T-cell (primary cell): ENCODE data around the gene GABRE. TPM values are rescaled to one million over a fixed set of nuclear protein-coding genes. Genes with fewer than 3 reads are reported as not detected.

Experiments
- ATAC-seq, 4 experiments: fragments of 200-7000 bp in 3 of 4; fragments of 150-1000 bp in 1 of 4; cut with Tn5 transposase; replicated peaks in 1 of 4; 1 replicate in 3 of 4; 2 replicates in 1 of 4; pipeline ENCODE4 v1.10.0; 2021; ENCODE audit warnings: moderate library complexity in 3 of 4, mild to moderate bottlenecking in 2 of 4, moderate number of reproducible peaks in 1 of 4
- CTCF ChIA-PET, 2 donors: fragments of 300-600 bp; sonication (Branson Sonifier 250); formaldehyde crosslinking; loops; one replicate each; lab custom pipeline; 2022; ENCODE audit warnings: antibody characterized with exemption in 2 of 2; lab: Charles Lee
- POLR2A ChIA-PET, 2 donors: fragments of 300-600 bp; sonication (Branson Sonifier 250); formaldehyde crosslinking; loops; one replicate each; lab custom pipeline; 2022; ENCODE audit warnings: antibody characterized with exemption in 2 of 2; lab: Charles Lee
- DNase-seq, 35 experiments: peaks; one replicate each; pipeline versions ENCODE4 v3.0.0 to v3.0.0-alpha.2; 2013 to 2023
- H3K27ac ChIP-seq: one replicate; pipeline ENCODE4 v1.5.1; 2013; ENCODE audit warnings: low read length
- H3K27me3 ChIP-seq, 2 experiments: replicated peaks in 1 of 2; 1 replicate in 1 of 2; 2 replicates in 1 of 2; pipeline versions ENCODE4 v1.6.1 to v1.7.0; 2013; ENCODE audit warnings: low read length in 1 of 2, mixed read lengths in 1 of 2; ENCODE audit not compliant: control insufficient read depth in 2 of 2, insufficient read depth in 2 of 2; ENCODE audit errors: extremely low read depth in 1 of 2
- H3K36me3 ChIP-seq, 2 donors: 1 replicate in 1 of 2; 2 replicates in 1 of 2; pipeline versions ENCODE4 v1.6.1 to v1.7.0; 2013; ENCODE audit warnings: low read length in 1 of 2; ENCODE audit not compliant: control insufficient read depth in 2 of 2, insufficient read depth in 1 of 2; ENCODE audit errors: extremely low read depth in 1 of 2
- H3K4me1 ChIP-seq, 2 experiments: 1 replicate in 1 of 2; 2 replicates in 1 of 2; pipeline versions ENCODE4 v1.6.1 to v1.7.0; 2013; ENCODE audit warnings: low read length in 2 of 2, mixed read lengths in 1 of 2; ENCODE audit not compliant: insufficient read depth in 2 of 2, control insufficient read depth in 1 of 2; ENCODE audit errors: extremely low read depth in 1 of 2
- H3K4me3 ChIP-seq, 2 donors: 1 replicate in 1 of 2; 2 replicates in 1 of 2; pipeline versions ENCODE4 v1.5.1 to v1.7.0; 2013; ENCODE audit warnings: mild to moderate bottlenecking in 2 of 2, low read length in 1 of 2, moderate library complexity in 1 of 2; ENCODE audit not compliant: control insufficient read depth in 1 of 2; ENCODE audit errors: extremely low read depth in 1 of 2
- H3K9me3 ChIP-seq: 2 replicates; pipeline ENCODE4 v1.7.0; 2013
- H3K27ac Mint-ChIP-seq, 2 donors: one replicate each; pipeline ENCODE4 v1.8.0; 2020 to 2021; ENCODE audit warnings: mild to moderate bottlenecking in 2 of 2, mixed read lengths in 2 of 2
- H3K27me3 Mint-ChIP-seq, 2 donors: one replicate each; pipeline ENCODE4 v1.8.0; 2021 to 2022; ENCODE audit warnings: mixed read lengths in 2 of 2
- H3K36me3 Mint-ChIP-seq: one replicate; pipeline ENCODE4 v1.8.0; 2021; ENCODE audit warnings: mixed read lengths
- H3K4me1 Mint-ChIP-seq, 3 donors: one replicate each; pipeline ENCODE4 v1.8.0; 2020 to 2022; ENCODE audit warnings: mixed read lengths in 3 of 3, mild to moderate bottlenecking in 1 of 3
- H3K4me3 Mint-ChIP-seq, 3 donors: one replicate each; pipeline ENCODE4 v1.8.0; 2020 to 2022; ENCODE audit warnings: mild to moderate bottlenecking in 3 of 3, mixed read lengths in 3 of 3, moderate library complexity in 3 of 3
- H3K9me3 Mint-ChIP-seq, 3 donors: one replicate each; pipeline ENCODE4 v1.8.0; 2020 to 2022; ENCODE audit warnings: mixed read lengths in 3 of 3
- WGBS: methylation state at CpG from one replicate; pipeline ENCODE4 v1.1.5; 2013; ENCODE audit warnings: missing lambda C conversion rate; ENCODE audit not compliant: insufficient coverage; 5-methylcytosine and 5-hydroxymethylcytosine counted together
- total RNA-seq, 35 experiments: library from RNA in 6 of 35; stranded (reverse) in 6 of 35; fragments of 120-200 nt in 1 of 35; gene quantifications; one replicate each; pipeline versions ENCODE4 v1.2.1 to v1.2.4 and lab custom pipeline; 2013 to 2026

Gene GABRE
- total RNA-seq, 5 donors from 2014 or later (not counting 1 experiment from before 2014, with no cell fraction given), result 0.16 to 0.58 (median 0.30) TPM; not detected in 2

DNA sequence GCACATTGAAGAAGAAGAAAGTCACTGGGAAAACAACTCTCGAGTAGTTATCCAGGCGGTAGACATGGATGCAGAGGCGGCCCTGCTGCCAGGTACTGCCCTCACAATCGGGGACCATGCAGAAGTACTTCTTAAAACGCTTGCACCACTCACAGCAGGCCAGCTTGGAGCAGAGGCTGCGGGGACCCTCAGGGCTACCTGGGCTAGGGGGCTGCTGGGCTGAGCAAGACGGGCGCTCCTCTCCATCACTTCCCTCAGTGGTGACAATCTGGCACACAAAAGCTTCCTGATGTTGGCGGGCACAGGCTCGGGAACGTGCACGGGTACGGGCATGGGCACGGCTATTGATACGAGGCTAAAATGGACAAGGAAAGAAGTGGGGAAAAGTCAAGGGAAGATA lies 19.7 kb downstream of the GABRE start:
- ATAC-seq, result no peak
- H3K9me3 Mint-ChIP-seq, result no peaks in the 10 kb centered on the region
- peaks cover 0 to 12% of the 10 kb centered on the region in 2 donors for H3K27me3 Mint-ChIP-seq
- no peak overlapping the region for H3K4me3 Mint-ChIP-seq
- POLR2A ChIA-PET, result no interaction called here
- H3K27ac ChIP-seq, result no peak overlapping the region
- no peaks in the 10 kb centered on the region for H3K4me1 Mint-ChIP-seq
- H3K36me3 ChIP-seq, result no peaks in the 10 kb centered on the region
- DNase-seq, result no peak
- H3K9me3 ChIP-seq, result no peaks in the 10 kb centered on the region
- no peaks in the 10 kb centered on the region for H3K36me3 Mint-ChIP-seq
- CTCF ChIA-PET, result no interaction called here
- no peak overlapping the region for H3K4me3 ChIP-seq
- WGBS, result 92% methylated on average over 2 of the region's 15 CpGs
- H3K4me1 ChIP-seq, result no peaks in the 10 kb centered on the region
- H3K27ac Mint-ChIP-seq, result no peak overlapping the region
- H3K27me3 ChIP-seq, result no peaks in the 10 kb centered on the region

DNA sequence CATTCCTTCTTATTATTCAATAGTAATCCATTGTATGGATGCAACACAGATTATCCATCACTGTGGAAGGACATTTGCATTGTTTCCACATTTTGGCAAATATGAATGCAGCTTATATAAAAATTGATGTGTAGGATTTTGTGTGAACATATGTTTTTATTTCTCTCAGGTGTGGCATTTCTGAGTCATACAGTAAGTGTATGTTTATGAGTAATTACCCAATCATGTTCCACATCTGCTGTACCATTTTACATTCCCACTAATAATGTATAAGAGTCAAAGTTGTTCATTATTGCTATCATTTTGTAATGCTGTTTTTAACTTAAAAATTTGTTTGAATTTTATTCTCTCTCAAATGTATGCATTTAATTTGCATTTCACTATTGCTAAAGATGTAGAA lies 36.3 kb downstream of the GABRE start:
- ATAC-seq (no peak), DNase-seq (no peak)
- H3K27ac ChIP-seq, result no peak overlapping the region
- H3K4me3 ChIP-seq, result no peak overlapping the region
- H3K27me3 ChIP-seq, result peaks cover 0 to 2% of the 10 kb centered on the region in 2 experiments
- Mint-ChIP-seq H3K27ac (no peak overlapping the region), H3K9me3 (peaks cover 0 to 2% (median 0%) of the 10 kb centered on the region in 3 donors), H3K36me3 (no peaks in the 10 kb centered on the region), H3K4me1 (no peaks in the 10 kb centered on the region), H3K4me3 (no peak overlapping the region), H3K27me3 (peaks cover 0 to 24% of the 10 kb centered on the region in 2 donors)
- ChIA-PET CTCF (no interaction called here), POLR2A (no interaction called here)
- H3K4me1 ChIP-seq, result no peaks in the 10 kb centered on the region
- no peaks in the 10 kb centered on the region for H3K9me3 ChIP-seq
- H3K36me3 ChIP-seq, result no peaks in the 10 kb centered on the region

DNA sequence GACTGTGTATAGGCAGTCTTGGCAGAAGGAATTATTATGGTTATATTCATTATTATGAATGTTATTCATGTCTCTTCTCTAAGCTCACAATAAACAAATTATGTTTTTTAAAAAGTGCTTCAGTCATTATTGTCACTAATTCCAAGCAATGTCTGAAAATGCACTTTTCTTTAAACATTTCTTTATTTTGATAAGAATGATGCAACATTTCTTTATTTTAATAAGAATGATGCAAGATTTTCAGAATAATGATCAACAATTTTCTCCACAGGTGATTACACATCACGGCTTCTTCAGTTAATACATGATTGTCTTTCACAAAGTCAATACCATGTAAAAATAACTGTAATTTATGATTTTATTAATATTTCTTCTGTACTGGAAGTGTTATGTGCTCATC lies 39.1 kb downstream of the GABRE start:
- peaks cover 0 to 4% of the 10 kb centered on the region in 2 donors for H3K27me3 Mint-ChIP-seq
- peaks cover 0 to 2% of the 10 kb centered on the region in 2 experiments for H3K27me3 ChIP-seq
- H3K4me1 Mint-ChIP-seq, result no peaks in the 10 kb centered on the region
- H3K4me3 ChIP-seq, result no peak overlapping the region
- ChIA-PET CTCF (no interaction called here), POLR2A (no interaction called here)
- H3K4me1 ChIP-seq, result no peaks in the 10 kb centered on the region
- no peaks in the 10 kb centered on the region for H3K9me3 Mint-ChIP-seq
- H3K27ac ChIP-seq, result no peak overlapping the region
- ATAC-seq (no peak), DNase-seq (no peak)
- no CpG with 5 or more reads among the region's 1 CpG for WGBS
- H3K9me3 ChIP-seq, result no peaks in the 10 kb centered on the region
- no peak overlapping the region for H3K27ac Mint-ChIP-seq
- no peak overlapping the region for H3K4me3 Mint-ChIP-seq
- H3K36me3 Mint-ChIP-seq, result no peaks in the 10 kb centered on the region
- no peaks in the 10 kb centered on the region for H3K36me3 ChIP-seq

DNA sequence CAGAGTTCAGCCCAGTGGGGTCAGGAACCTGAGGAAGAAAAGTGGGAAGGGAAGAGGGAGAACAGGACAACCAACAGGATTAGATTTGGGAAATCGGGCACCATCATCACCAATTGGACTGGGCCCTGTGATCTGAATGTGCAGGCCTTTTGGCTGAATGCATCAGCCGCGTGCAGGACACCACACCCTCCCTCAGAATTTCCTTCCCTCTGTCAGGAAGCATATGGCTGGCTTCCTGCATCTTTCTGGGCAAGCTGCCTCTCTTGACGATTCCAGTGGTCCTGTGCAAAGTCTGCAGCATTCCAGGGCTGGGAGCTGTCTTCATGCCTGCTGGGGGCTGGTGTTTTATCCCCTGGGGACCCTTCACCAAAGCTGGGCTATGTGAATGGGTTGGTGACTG lies 45.4 kb downstream of the GABRE start:
- POLR2A ChIA-PET, result no interaction called here

DNA sequence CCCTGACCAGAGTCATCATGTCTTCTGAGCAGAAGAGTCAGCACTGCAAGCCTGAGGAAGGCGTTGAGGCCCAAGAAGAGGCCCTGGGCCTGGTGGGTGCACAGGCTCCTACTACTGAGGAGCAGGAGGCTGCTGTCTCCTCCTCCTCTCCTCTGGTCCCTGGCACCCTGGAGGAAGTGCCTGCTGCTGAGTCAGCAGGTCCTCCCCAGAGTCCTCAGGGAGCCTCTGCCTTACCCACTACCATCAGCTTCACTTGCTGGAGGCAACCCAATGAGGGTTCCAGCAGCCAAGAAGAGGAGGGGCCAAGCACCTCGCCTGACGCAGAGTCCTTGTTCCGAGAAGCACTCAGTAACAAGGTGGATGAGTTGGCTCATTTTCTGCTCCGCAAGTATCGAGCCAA lies 50.8 kb downstream of the GABRE start:
- H3K36me3 ChIP-seq, result no peaks in the 10 kb centered on the region
- Mint-ChIP-seq H3K9me3 (no peaks in the 10 kb centered on the region), H3K4me1 (no peaks in the 10 kb centered on the region), H3K36me3 (no peaks in the 10 kb centered on the region), H3K4me3 (no peak overlapping the region), H3K27me3 (peaks cover 0 to 6% of the 10 kb centered on the region in 2 donors), H3K27ac (no peak overlapping the region)
- CTCF ChIA-PET, result no interaction called here
- H3K4me3 ChIP-seq, result no peak overlapping the region
- WGBS, result 89% methylated on average over 5 of the region's 6 CpGs
- ATAC-seq, result no peak
- H3K27me3 ChIP-seq, result no peaks in the 10 kb centered on the region
- no peaks in the 10 kb centered on the region for H3K9me3 ChIP-seq
- POLR2A ChIA-PET, result no interaction called here
- no peaks in the 10 kb centered on the region for H3K4me1 ChIP-seq
- no peak for DNase-seq
- no peak overlapping the region for H3K27ac ChIP-seq

More for the DNA sequence above, 45.4 kb downstream of the GABRE start:
- Mint-ChIP-seq H3K4me1 (no peaks in the 10 kb centered on the region), H3K36me3 (no peaks in the 10 kb centered on the region), H3K27me3 (peaks cover 0 to 10% of the 10 kb centered on the region in 2 donors), H3K27ac (no peak overlapping the region), H3K9me3 (peaks cover 0 to 3% (median 0%) of the 10 kb centered on the region in 3 donors), H3K4me3 (no peak overlapping the region)
- no peaks in the 10 kb centered on the region for H3K36me3 ChIP-seq
- CTCF ChIA-PET, result no interaction called here
- H3K27ac ChIP-seq, result no peak overlapping the region
- 36% methylated on average over 3 of the region's 4 CpGs for WGBS
- no peak overlapping the region for H3K4me3 ChIP-seq
- DNase-seq, result no peak
- H3K4me1 ChIP-seq, result no peaks in the 10 kb centered on the region
- no peaks in the 10 kb centered on the region for H3K9me3 ChIP-seq
- no peak for ATAC-seq
- no peaks in the 10 kb centered on the region for H3K27me3 ChIP-seq

DNA sequence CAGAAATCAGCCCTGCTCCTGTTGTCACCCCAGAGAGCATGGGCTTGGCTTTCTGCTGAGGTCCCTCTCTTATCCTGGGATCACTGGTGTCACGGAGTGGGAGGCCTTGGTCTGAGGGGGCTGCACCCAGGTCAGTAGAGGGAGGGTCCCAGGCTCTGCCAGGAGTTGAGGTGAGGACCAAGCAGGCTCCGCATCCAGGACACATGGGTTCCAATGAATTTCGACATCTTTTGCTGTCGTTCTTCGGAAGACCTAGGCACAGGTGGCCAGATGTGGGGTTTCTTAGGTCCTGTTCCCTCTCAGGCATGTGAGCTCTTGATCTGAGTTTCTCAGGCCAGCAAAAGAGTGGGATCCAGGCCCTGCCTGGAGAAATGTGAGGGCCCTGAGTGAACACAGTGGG lies 51.8 kb downstream of the GABRE start:
- H3K27ac ChIP-seq, result no peak overlapping the region
- WGBS, result 86% methylated on average over 1 of the region's 5 CpGs
- peaks cover 0 to 6% of the 10 kb centered on the region in 2 donors for H3K27me3 Mint-ChIP-seq
- no peaks in the 10 kb centered on the region for H3K9me3 Mint-ChIP-seq
- ATAC-seq, result no peak
- CTCF ChIA-PET, result no interaction called here
- H3K9me3 ChIP-seq, result no peaks in the 10 kb centered on the region
- no peak overlapping the region for H3K27ac Mint-ChIP-seq
- no peaks in the 10 kb centered on the region for H3K4me1 ChIP-seq
- H3K36me3 Mint-ChIP-seq, result no peaks in the 10 kb centered on the region
- POLR2A ChIA-PET, result no interaction called here
- H3K36me3 ChIP-seq, result no peaks in the 10 kb centered on the region
- no peak for DNase-seq
- no peak overlapping the region for H3K4me3 Mint-ChIP-seq
- H3K4me3 ChIP-seq, result no peak overlapping the region
- H3K27me3 ChIP-seq, result no peaks in the 10 kb centered on the region
- no peaks in the 10 kb centered on the region for H3K4me1 Mint-ChIP-seq

DNA sequence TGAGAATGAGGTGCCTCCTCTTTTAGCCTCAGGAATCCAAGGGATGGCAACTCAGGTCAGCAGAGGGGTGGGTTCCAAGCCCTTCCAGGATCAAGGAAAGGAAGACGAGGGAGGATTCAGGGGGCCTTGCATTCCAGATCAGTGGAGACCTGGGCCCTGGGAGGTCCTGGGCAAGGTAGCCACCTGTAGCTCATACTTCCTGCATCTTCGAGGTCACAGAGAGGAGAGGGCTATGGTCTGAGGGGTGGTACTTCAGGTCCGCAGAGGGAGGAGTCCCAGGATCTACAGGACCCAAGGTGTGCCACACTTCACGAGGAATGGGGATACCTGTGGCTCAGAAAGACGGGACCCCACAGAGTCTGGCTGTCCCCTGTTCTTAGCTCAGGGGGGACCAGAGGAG lies 52.6 kb downstream of the GABRE start:
- DNase-seq (no peak), ATAC-seq (no peak)
- Mint-ChIP-seq H3K4me1 (no peaks in the 10 kb centered on the region), H3K27me3 (peaks cover 0 to 6% of the 10 kb centered on the region in 2 donors), H3K36me3 (no peaks in the 10 kb centered on the region), H3K27ac (no peak overlapping the region), H3K4me3 (no peak overlapping the region), H3K9me3 (no peaks in the 10 kb centered on the region)
- H3K4me1 ChIP-seq, result no peaks in the 10 kb centered on the region
- ChIA-PET CTCF (no interaction called here), POLR2A (no interaction called here)
- 81% methylated on average over 4 of the region's 5 CpGs for WGBS
- H3K36me3 ChIP-seq, result no peaks in the 10 kb centered on the region
- H3K4me3 ChIP-seq, result no peak overlapping the region
- no peaks in the 10 kb centered on the region for H3K27me3 ChIP-seq
- H3K27ac ChIP-seq, result no peak overlapping the region
- H3K9me3 ChIP-seq, result no peaks in the 10 kb centered on the region
